Fibroblast of lung (primary cell): ENCODE data around the gene SNIP1. TPM values are rescaled to one million over a fixed set of nuclear protein-coding genes. Genes with fewer than 3 reads are reported as not detected.
A peak's percentile ranks its signal among the peaks of the same experiment; 100 is the strongest.
"Not testable (repeated sequence)": the region's sequence is repeated elsewhere in the genome, so short reads cannot be mapped to it uniquely, and the experiment has no call there.

Source experiments
- DNase-seq, 2 donors: peaks; one replicate each; pipeline versions ENCODE4 v3.0.0 to v3.0.0-alpha.2; 2010; ENCODE audit warnings: low read depth in 2 of 2
- H2AFZ ChIP-seq: 2 replicates; pipeline ENCODE4 v1.5.1; 2012; ENCODE audit warnings: low read length, control low read depth, inconsistent platforms
- H3K27ac ChIP-seq: 2 replicates; pipeline ENCODE4 v1.5.1; 2011; ENCODE audit warnings: low read length, control low read depth; ENCODE audit not compliant: insufficient read depth
- H3K27me3 ChIP-seq: 2 replicates; pipeline ENCODE4 v1.5.1; 2011; ENCODE audit warnings: mild to moderate bottlenecking, low read length; ENCODE audit not compliant: control insufficient read depth, insufficient read depth
- H3K36me3 ChIP-seq: 2 replicates; pipeline ENCODE4 v1.5.1; 2011; ENCODE audit warnings: low read length; ENCODE audit not compliant: control insufficient read depth, insufficient read depth
- H3K4me1 ChIP-seq: 2 replicates; pipeline ENCODE4 v1.5.1; 2011; ENCODE audit warnings: low read length; ENCODE audit not compliant: control insufficient read depth, insufficient read depth; ENCODE audit errors: extremely low read depth
- H3K4me2 ChIP-seq: 2 replicates; pipeline ENCODE4 v1.5.1; 2011; ENCODE audit warnings: low read length, control low read depth; ENCODE audit not compliant: insufficient read depth; ENCODE audit errors: extremely low read depth
- H3K4me3 ChIP-seq, 4 experiments: fragments of 200-600 bp in 1 of 4; sonication (generic) in 1 of 4; replicated peaks in 1 of 4; 2 replicates each; pipeline ENCODE4 v1.5.1; 2011 to 2016; ENCODE audit warnings: low read length in 4 of 4, low read depth in 3 of 4, mild to moderate bottlenecking in 3 of 4, control low read depth in 2 of 4, inconsistent platforms in 1 of 4, mixed read lengths in 1 of 4; ENCODE audit not compliant: insufficient read depth in 1 of 4; ENCODE audit errors: control extremely low read depth in 1 of 4
- H3K79me2 ChIP-seq: 2 replicates; pipeline ENCODE4 v1.5.1; 2012; ENCODE audit warnings: mild to moderate bottlenecking, low read length, inconsistent platforms; ENCODE audit not compliant: control insufficient read depth, insufficient read depth
- H3K9ac ChIP-seq: 2 replicates; pipeline ENCODE4 v1.5.1; 2011; ENCODE audit warnings: mild to moderate bottlenecking, low read length, control low read depth; ENCODE audit not compliant: insufficient read depth
- H3K9me3 ChIP-seq: 2 replicates; pipeline ENCODE4 v1.5.1; 2012; ENCODE audit warnings: low read depth, low read length; ENCODE audit not compliant: control insufficient read depth, insufficient read depth
- H4K20me1 ChIP-seq: 2 replicates; pipeline ENCODE4 v1.5.1; 2011; ENCODE audit warnings: low read length; ENCODE audit not compliant: control insufficient read depth, insufficient read depth; ENCODE audit errors: extremely low read depth
- CTCF ChIP-seq, 2 donors: IDR thresholded peaks in 1 of 2; conservative IDR thresholded peaks in 1 of 2; 1 replicate in 1 of 2; 2 replicates in 1 of 2; pipeline ENCODE4 v1.5.1; 2011 to 2012; ENCODE audit warnings: low read length in 2 of 2, control low read depth in 1 of 2, inconsistent platforms in 1 of 2, low read depth in 1 of 2, mild to moderate bottlenecking in 1 of 2
- EZH2 ChIP-seq: IDR thresholded peaks from 2 replicates; pipeline ENCODE4 v1.5.1; 2012; ENCODE audit warnings: low read length, control low read depth, mild to moderate bottlenecking; ENCODE audit errors: missing control alignments
- polyA plus RNA-seq, 2 donors: library from polyadenylated mRNA; depleted of rRNA in 1 of 2; stranded (reverse) in 1 of 2; unstranded in 1 of 2; fragments of >200 nt; gene quantifications; 2 replicates each; pipeline ENCODE4 v1.2.1, GENCODE V29; 2011 to 2012; ENCODE audit warnings: missing spikeins in 1 of 2
- total RNA-seq: library from RNA; depleted of rRNA; stranded (reverse); fragments of >200 nt; gene quantifications from 2 replicates; pipeline ENCODE4 v1.2.1, GENCODE V29; 2014

The SNIP1 gene
- total and polyA plus RNA-seq, 2 donors (not counting 1 experiment from before 2014, with no cell fraction given) = 8.2 to 10.9 TPM

DNA sequence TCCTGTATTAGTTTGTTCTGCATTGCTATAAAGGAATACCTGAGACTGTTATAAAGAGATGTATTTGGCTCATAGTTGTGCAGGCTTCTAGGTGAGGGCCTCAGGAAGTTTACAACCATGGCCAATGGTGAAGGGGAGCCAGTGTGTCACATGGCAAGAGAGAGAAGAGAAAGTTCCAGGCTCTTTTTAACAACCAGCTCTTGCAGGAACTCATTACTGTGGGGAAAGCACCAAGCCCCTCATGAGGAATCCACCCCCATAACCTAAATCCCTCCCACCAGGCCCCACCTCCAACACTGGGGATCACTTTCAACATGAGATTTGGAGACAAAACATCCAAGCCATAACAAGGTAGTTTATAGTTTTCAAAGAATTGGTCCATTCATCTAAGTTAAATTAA lies 34.5 kb downstream of the SNIP1 start:
- Histone ChIP-seq H3K9me3 (no peaks in the 10 kb centered on the region), H4K20me1 (no peaks in the 10 kb centered on the region), H3K4me1 (no peaks in the 10 kb centered on the region), H3K4me2 (no peak overlapping the region), H3K4me3 (no peak overlapping the region), H2AFZ (no peak overlapping the region), H3K27me3 (no peaks in the 10 kb centered on the region), H3K79me2 (no peaks in the 10 kb centered on the region), H3K36me3 (no peaks in the 10 kb centered on the region), H3K27ac (no peak overlapping the region), H3K9ac (no peak overlapping the region)
- no peak for DNase-seq
- TF ChIP-seq CTCF (conservative IDR thresholded peaks at IDR 0.05 in 1 of 2, IDR thresholded peaks at IDR 0.05 in 1 of 2; ENCODE audit: low read depth in 1 of 2, low read length in 2 of 2) = no peak
- TF ChIP-seq EZH2 = no peak

GRCh38 chr1:37518929-37519328 lies 35.2 kb downstream of the SNIP1 start:
- not testable (repeated sequence) for H3K4me3 ChIP-seq, DNase-seq, H3K4me2 ChIP-seq, H2AFZ ChIP-seq, H3K79me2 ChIP-seq, H3K9me3 ChIP-seq, H3K9ac ChIP-seq, H3K27me3 ChIP-seq, H4K20me1 ChIP-seq, H3K4me1 ChIP-seq, H3K27ac ChIP-seq, H3K36me3 ChIP-seq

- H3K9me3 ChIP-seq, DNase-seq, H3K27me3 ChIP-seq, H3K4me3 ChIP-seq, H3K4me2 ChIP-seq, H3K36me3 ChIP-seq, H4K20me1 ChIP-seq, H2AFZ ChIP-seq, H3K4me1 ChIP-seq, H3K27ac ChIP-seq, H3K9ac ChIP-seq, H3K79me2 ChIP-seq: not testable (repeated sequence)
Measured at GRCh38 chr1:37518241-37518640, 35.9 kb downstream of the SNIP1 start.

- Histone ChIP-seq H3K9ac (no peak overlapping the region), H3K4me3 (no peak overlapping the region), H3K27ac (no peak overlapping the region), H3K36me3 (no peaks in the 10 kb centered on the region), H3K9me3 (no peaks in the 10 kb centered on the region), H4K20me1 (no peaks in the 10 kb centered on the region), H3K4me2 (no peak overlapping the region), H3K79me2 (peaks cover 12% of the 10 kb centered on the region), H2AFZ (no peak overlapping the region), H3K4me1 (no peaks in the 10 kb centered on the region), H3K27me3 (no peaks in the 10 kb centered on the region)
- peak in 1 of 2 donors; percentile 40 for DNase-seq
- no peak for TF ChIP-seq EZH2
- no peak for TF ChIP-seq CTCF (conservative IDR thresholded peaks at IDR 0.05 in 1 of 2, IDR thresholded peaks at IDR 0.05 in 1 of 2; ENCODE audit: low read depth in 1 of 2, low read length in 2 of 2)
Measured at GRCh38 chr1:37517569-37517968, 36.5 kb downstream of the SNIP1 start.
